ENCODE data around the gene GSN.
A peak's percentile ranks its signal among the peaks of the same experiment; 100 is the strongest.

GRCh38 chr9:121376214-121376830, 108.4 kb downstream of the GSN start:
- TF ChIP-seq RAD21 (conservative IDR thresholded peaks at IDR 0.05 in 1 of 2, IDR thresholded peaks at IDR 0.05 in 1 of 2) (peak; percentile 72 to 79), NR3C1 (IDR thresholded peaks at IDR 0.05) (no peak), CTCF (IDR thresholded peaks at IDR 0.05) (peak; percentile 52), MYC (IDR thresholded peaks at IDR 0.05; ENCODE audit: borderline replicate concordance, low read length) (no peak), CEBPB (IDR thresholded peaks at IDR 0.05) (no peak), TFCP2L1 (CRISPR knock-in tag; IDR thresholded peaks at IDR 0.05) (no peak), MAFK (IDR thresholded peaks at IDR 0.05; ENCODE audit: partially characterized antibody) (no peak), POLR2A (IDR thresholded peaks at IDR 0.05; ENCODE audit: low read length) (no peak), REST (IDR thresholded peaks at IDR 0.05) (no peak), EP300 (IDR thresholded peaks at IDR 0.05) (no peak), PBX3 (IDR thresholded peaks at IDR 0.05) (no peak), RNF2 (IDR thresholded peaks at IDR 0.05; ENCODE audit: borderline replicate concordance, low read depth) (no peak)

Data from A549 (cell line).